GM18858 (cell line): ENCODE data around the gene SLC9A8.
"Not testable (repeated sequence)": the region's sequence is repeated elsewhere in the genome, so short reads cannot be mapped to it uniquely, and the experiment has no call there.

Experiments
- ATAC-seq: cut with Tn5 transposase; IDR thresholded peaks from one replicate; pipeline ENCODE4 v1.9.1; 2021; ENCODE audit not compliant: unreplicated experiment

The SLC9A8 gene

GRCh38 chr20:49786196-49786595 lies 26.4 kb upstream of the SLC9A8 start:
- no peak for ATAC-seq

GRCh38 chr20:49786668-49787370 lies 25.8 kb upstream of the SLC9A8 start:
- no peak for ATAC-seq

GRCh38 chr20:49787371-49788357 lies 25.0 kb upstream of the SLC9A8 start:
- ATAC-seq: no peak

- ATAC-seq: no peak
These were observed 22.4 kb upstream of the SLC9A8 start for GRCh38 chr20:49790077-49790798.

GRCh38 chr20:49791165-49791564 lies 21.5 kb upstream of the SLC9A8 start:
- ATAC-seq: no peak

GRCh38 chr20:49792006-49792405 lies 20.6 kb upstream of the SLC9A8 start:
- ATAC-seq: no peak

GRCh38 chr20:49792611-49793010 lies 20.0 kb upstream of the SLC9A8 start:
- no peak for ATAC-seq

- ATAC-seq: no peak
These were observed 18.1 kb upstream of the SLC9A8 start for GRCh38 chr20:49794336-49795134.

GRCh38 chr20:49795135-49795424 lies 17.5 kb upstream of the SLC9A8 start:
- ATAC-seq: no peak

GRCh38 chr20:49796600-49797343 lies 15.9 kb upstream of the SLC9A8 start:
- no peak for ATAC-seq

GRCh38 chr20:49797344-49797615 lies 15.3 kb upstream of the SLC9A8 start:
- no peak for ATAC-seq

GRCh38 chr20:49798718-49799117 lies 13.9 kb upstream of the SLC9A8 start:
- no peak for ATAC-seq

- ATAC-seq: no peak
These were observed 12.9 kb upstream of the SLC9A8 start for GRCh38 chr20:49799698-49800097.

GRCh38 chr20:49803418-49803817 lies 9.2 kb upstream of the SLC9A8 start:
- no peak for ATAC-seq

- no peak for ATAC-seq
These were observed 8.3 kb upstream of the SLC9A8 start for GRCh38 chr20:49804364-49804763.

- not testable (repeated sequence) for ATAC-seq
These were observed 7.3 kb upstream of the SLC9A8 start for GRCh38 chr20:49805224-49805876.

- no peak for ATAC-seq
These were observed 3.9 kb upstream of the SLC9A8 start for GRCh38 chr20:49808753-49809152.

GRCh38 chr20:49809803-49810359 lies 2.7 kb upstream of the SLC9A8 start:
- no peak for ATAC-seq

- no peak for ATAC-seq
These were observed 2.0 kb upstream of the SLC9A8 start for GRCh38 chr20:49810491-49811190.
